Retinal pigment epithelial cell (primary cell): ENCODE data around the gene L3MBTL4.

ENCODE experiments used
- DNase-seq: peaks from one replicate; pipeline ENCODE4 v3.0.0-alpha.2; 2010; ENCODE audit warnings: low read depth
- H3K4me3 ChIP-seq: 2 replicates; pipeline ENCODE4 v1.5.1; 2011; ENCODE audit warnings: mild to moderate bottlenecking, low read length, control low read depth, moderate library complexity
- TF ChIP-seq, protein P1 (sequence below): conservative IDR thresholded peaks from 2 replicates; pipeline ENCODE4 v1.5.1; 2011; ENCODE audit warnings: low read depth, low read length, control low read depth, inconsistent platforms

The L3MBTL4 gene

DNA sequence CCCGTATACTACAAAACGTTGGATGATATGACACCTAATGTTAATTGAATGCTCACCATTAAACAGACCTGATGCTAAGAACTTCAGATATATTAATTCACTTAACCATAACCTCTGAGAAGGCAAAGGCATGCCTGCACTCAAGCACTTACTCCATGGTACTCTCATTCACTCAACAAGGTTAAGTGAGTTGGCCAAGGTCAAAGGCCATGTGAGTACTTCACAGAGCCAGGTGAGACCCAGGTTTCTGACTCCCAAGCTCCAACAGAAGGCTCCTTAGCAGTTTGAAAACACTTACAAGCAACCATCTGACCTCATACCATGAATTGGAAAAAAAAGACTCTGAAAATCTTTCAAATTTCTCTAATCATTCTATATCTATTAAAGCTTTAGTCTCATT lies 198.8 kb downstream of the L3MBTL4 start:
- TF ChIP-seq, protein P1, sequence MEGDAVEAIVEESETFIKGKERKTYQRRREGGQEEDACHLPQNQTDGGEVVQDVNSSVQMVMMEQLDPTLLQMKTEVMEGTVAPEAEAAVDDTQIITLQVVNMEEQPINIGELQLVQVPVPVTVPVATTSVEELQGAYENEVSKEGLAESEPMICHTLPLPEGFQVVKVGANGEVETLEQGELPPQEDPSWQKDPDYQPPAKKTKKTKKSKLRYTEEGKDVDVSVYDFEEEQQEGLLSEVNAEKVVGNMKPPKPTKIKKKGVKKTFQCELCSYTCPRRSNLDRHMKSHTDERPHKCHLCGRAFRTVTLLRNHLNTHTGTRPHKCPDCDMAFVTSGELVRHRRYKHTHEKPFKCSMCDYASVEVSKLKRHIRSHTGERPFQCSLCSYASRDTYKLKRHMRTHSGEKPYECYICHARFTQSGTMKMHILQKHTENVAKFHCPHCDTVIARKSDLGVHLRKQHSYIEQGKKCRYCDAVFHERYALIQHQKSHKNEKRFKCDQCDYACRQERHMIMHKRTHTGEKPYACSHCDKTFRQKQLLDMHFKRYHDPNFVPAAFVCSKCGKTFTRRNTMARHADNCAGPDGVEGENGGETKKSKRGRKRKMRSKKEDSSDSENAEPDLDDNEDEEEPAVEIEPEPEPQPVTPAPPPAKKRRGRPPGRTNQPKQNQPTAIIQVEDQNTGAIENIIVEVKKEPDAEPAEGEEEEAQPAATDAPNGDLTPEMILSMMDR = no peak
- no peak overlapping the region for H3K4me3 ChIP-seq
- DNase-seq = no peak

DNA sequence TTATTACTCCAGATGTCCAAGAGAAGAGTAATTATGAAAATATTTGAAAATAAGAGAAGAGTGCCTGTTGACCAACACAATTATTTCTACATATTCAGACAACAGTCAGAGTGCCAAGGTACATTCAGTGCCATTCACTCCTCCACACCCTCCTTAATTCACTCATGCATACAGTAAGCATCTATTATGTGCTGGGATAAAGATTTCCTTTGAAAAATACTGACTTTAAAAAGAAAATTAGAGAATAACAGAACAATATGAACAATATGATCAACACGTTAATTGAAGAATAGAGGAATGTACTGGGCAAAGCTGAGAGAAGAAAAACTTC lies 203.6 kb downstream of the L3MBTL4 start:
- TF ChIP-seq, protein P1 = no peak
- DNase-seq = no peak
- no peak overlapping the region for H3K4me3 ChIP-seq

DNA sequence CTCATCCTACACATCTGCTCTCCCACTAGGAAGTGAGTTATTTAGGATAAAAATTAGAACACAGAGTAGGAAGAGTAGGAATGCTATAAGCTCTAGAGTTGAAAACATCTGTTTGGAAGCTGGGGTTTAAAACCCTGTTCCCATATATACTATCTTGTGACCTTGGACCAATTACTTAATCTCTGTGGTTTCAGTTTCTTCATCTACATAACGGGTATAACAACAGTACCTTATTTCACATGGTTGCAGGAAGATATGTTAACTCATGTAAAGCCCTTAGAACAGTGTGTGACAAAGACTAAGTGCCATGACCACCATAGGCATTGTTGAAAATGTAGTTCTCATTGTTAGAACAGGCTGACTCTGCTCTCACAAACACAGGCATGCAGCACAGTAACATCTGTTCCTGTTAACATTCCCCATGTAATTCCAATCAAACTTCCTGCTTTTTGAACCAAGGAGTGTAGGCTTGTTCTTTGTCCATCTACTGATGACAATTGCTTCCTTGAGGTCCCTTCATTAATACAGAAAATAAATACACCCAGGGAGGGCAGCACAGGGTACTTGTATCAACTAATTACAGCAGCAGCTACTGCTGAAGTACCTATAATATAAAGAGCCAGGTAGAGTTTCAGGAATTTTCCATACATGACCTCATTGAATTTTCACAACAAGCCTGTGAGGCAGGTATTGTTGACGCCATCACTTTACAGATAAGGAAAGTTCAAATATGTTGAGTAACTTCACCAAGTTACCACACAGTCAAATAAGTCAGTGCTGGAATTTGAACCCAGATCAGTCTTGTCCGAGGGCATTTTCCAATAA lies 204.2 kb downstream of the L3MBTL4 start:
- TF ChIP-seq, protein P1 = no peak
- no peak overlapping the region for H3K4me3 ChIP-seq
- DNase-seq = no peak

DNA sequence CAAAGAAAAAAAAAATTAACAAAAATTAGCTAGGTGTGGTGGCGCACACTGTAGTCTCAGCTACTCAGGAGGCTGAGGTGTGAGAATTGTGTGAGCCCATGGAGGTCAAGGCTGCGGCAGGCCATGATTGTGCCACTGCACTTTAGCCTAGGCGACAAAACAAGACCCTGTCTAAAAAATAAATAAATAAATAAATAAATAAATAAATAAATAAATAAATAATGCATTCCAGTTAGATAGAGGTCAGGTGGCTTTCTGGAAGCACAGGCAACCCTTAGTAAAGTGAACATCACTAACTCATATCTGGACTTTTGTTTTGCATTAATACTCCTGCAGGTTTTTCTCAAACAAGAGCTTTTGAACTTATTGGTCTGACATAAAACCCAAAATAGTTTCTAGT lies 206.8 kb downstream of the L3MBTL4 start:
- TF ChIP-seq, protein P1 = no peak
- no peak overlapping the region for H3K4me3 ChIP-seq
- DNase-seq = no peak

DNA sequence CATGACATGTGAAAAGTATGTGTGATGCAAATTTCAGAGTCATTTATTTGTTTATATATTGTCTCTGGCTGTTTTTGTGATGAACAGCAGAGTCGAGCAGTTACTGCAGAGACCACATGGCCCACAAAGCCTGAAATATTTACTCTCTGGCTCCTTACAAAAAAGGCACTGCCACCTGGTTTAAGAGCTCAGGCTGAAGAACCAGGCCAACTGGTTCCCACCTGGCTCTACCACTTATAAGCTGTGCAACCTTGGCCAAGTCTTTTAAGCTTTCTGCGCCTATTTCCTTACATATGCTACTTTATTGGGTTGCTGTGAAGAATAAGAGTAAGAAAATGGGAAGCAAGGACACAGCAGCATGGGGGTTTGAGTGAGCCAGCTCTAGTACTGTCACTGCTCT lies 207.6 kb downstream of the L3MBTL4 start:
- no peak for DNase-seq
- no peak overlapping the region for H3K4me3 ChIP-seq
- TF ChIP-seq, protein P1 = no peak

DNA sequence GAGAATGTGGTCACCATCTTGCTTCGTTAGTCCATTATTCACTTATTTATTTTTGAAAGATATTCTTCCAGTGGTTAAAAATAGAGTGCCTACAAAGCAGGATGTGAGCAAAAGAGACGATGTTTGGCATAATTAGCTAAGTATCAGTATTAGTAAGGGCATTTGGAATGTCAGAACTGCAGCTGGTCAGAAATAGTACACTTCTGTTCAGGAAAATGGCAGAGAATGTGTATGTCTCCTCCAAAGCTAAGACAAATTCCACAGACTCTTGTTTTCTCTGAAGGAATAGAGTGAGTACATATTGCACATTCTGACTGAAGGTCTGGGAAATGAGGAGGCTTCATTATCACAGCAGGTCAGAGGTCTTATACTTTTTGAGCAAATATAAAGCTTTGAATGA lies 209.0 kb downstream of the L3MBTL4 start:
- H3K4me3 ChIP-seq = no peak overlapping the region
- DNase-seq = no peak
- TF ChIP-seq, protein P1 = no peak

DNA sequence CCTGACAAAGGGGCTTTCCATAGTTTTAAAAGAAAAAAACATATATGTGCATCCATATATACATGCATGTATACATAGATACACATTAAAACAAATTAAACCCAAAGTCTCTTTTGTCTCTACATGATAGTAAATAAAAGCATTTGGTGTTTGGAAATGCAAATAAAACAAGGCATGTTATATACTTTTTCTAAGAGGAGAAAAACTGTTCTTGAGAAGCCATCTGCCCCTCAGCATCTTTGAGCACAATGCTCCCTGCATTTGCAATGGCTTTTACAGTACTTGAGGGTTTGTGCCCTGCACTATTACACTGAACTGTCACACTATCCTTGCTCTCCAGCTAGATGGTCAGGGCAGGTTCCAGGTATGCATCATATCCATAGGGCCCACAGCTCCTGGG lies 210.2 kb downstream of the L3MBTL4 start:
- no peak overlapping the region for H3K4me3 ChIP-seq
- TF ChIP-seq, protein P1 = no peak
- no peak for DNase-seq
